Endothelial cell of umbilical vein (primary cell): Measurements from ENCODE around the gene CMIP. TPM values are rescaled to one million over a fixed set of nuclear protein-coding genes. Genes with fewer than 3 reads are reported as not detected.

Experiments
- BruUV-seq: library from RNA; stranded (reverse); fragments of 400-500 nt; replicated peaks from 2 replicates; lab custom pipeline; 2021; lab: Mats Ljungman, UMichigan
- CTCF ChIA-PET: fragments of 300-600, 350-600 bp; sonication (Branson Sonifier 250); formaldehyde crosslinking; loops from one replicate; lab custom pipeline; 2021; ENCODE audit warnings: antibody characterized with exemption, inconsistent platforms; lab: Charles Lee
- POLR2A ChIA-PET: fragments of 300-600, 350-600 bp; sonication (Branson Sonifier 250); formaldehyde crosslinking; loops from one replicate; lab custom pipeline; 2021; ENCODE audit warnings: antibody characterized with exemption, inconsistent platforms; lab: Charles Lee
- DNase-seq: peaks from one replicate; pipeline ENCODE4 v3.0.0-alpha.2; 2011; ENCODE audit warnings: low read depth, low spot score
- FAIRE-seq: peaks from 2 replicates; lab custom pipeline; 2011; peaks lifted over from hg19 to GRCh38; lab: Jason Lieb, UNC
- H2AFZ ChIP-seq: 2 replicates; pipeline ENCODE4 v1.6.0; 2012; ENCODE audit warnings: low read depth, low read length, control low read depth, inconsistent platforms
- H3K27ac ChIP-seq: 2 replicates; pipeline ENCODE4 v1.5.1; 2011; ENCODE audit warnings: low read depth, mild to moderate bottlenecking, control low read depth, low read length, moderate library complexity; ENCODE audit not compliant: insufficient read depth
- H3K27me3 ChIP-seq, 2 experiments: 2 replicates each; pipeline versions ENCODE4 v1.6.0 to v1.6.1; 2011; ENCODE audit warnings: low read length in 2 of 2, mixed read lengths in 1 of 2; ENCODE audit not compliant: control insufficient read depth in 2 of 2, insufficient read depth in 2 of 2
- H3K36me3 ChIP-seq, 2 experiments: 2 replicates in 1 of 2; 3 replicates in 1 of 2; pipeline ENCODE4 v1.5.1; 2011; ENCODE audit warnings: low read length in 2 of 2, mild to moderate bottlenecking in 1 of 2, moderate library complexity in 1 of 2; ENCODE audit not compliant: control insufficient read depth in 2 of 2, insufficient read depth in 2 of 2; ENCODE audit errors: extremely low read depth in 1 of 2
- H3K4me1 ChIP-seq: 3 replicates; pipeline ENCODE4 v1.5.1; 2011; ENCODE audit warnings: mild to moderate bottlenecking, low read length; ENCODE audit not compliant: control insufficient read depth, insufficient read depth; ENCODE audit errors: extremely low read depth
- H3K4me2 ChIP-seq: 2 replicates; pipeline ENCODE4 v1.6.1; 2011; ENCODE audit warnings: low read length, control low read depth, mixed read lengths; ENCODE audit not compliant: insufficient read depth
- H3K4me3 ChIP-seq, 3 experiments: fragments of 200-600 bp in 1 of 3; sonication (generic), shearing (Covaris generic) in 1 of 3; replicated peaks in 1 of 3; 2 replicates each; pipeline ENCODE4 v1.5.1; 2011 to 2016; ENCODE audit warnings: control low read depth in 3 of 3, low read length in 3 of 3, mild to moderate bottlenecking in 2 of 3, inconsistent platforms in 1 of 3, low read depth in 1 of 3, moderate library complexity in 1 of 3; ENCODE audit not compliant: insufficient read depth in 1 of 3
- H3K79me2 ChIP-seq: 2 replicates; pipeline ENCODE4 v1.6.0; 2012; ENCODE audit warnings: low read length, inconsistent platforms; ENCODE audit not compliant: control insufficient read depth, insufficient read depth
- H3K9ac ChIP-seq: replicated peaks from 2 replicates; pipeline ENCODE3; 2011; ENCODE audit warnings: low read length, control low read depth; ENCODE audit not compliant: insufficient read depth; ENCODE audit errors: extremely low read depth
- H3K9me1 ChIP-seq: replicated peaks from 3 replicates; pipeline ENCODE4 v1.6.0; 2011; ENCODE audit warnings: mild to moderate bottlenecking, low read length; ENCODE audit not compliant: control insufficient read depth, insufficient read depth; ENCODE audit errors: extremely low read depth
- H3K9me3 ChIP-seq: replicated peaks from 2 replicates; pipeline ENCODE4 v1.5.1; 2012; ENCODE audit warnings: low read length, inconsistent platforms; ENCODE audit not compliant: control insufficient read depth, insufficient read depth
- H4K20me1 ChIP-seq: replicated peaks from 2 replicates; pipeline ENCODE3; 2011; ENCODE audit warnings: mild to moderate bottlenecking, low read length; ENCODE audit not compliant: control insufficient read depth, insufficient read depth; ENCODE audit errors: extremely low read depth
- EZH2 ChIP-seq: IDR thresholded peaks from 2 replicates; pipeline ENCODE4 v1.6.1; 2012; ENCODE audit warnings: borderline replicate concordance, low read depth, mild to moderate bottlenecking, moderate library complexity, low read length, inconsistent platforms; ENCODE audit not compliant: severe bottlenecking
- FOS ChIP-seq: IDR thresholded peaks from 2 replicates; pipeline ENCODE4 v1.6.1; 2011; ENCODE audit warnings: mild to moderate bottlenecking, low read length, moderate library complexity, borderline replicate concordance; ENCODE audit not compliant: insufficient read depth
- GATA2 ChIP-seq: IDR thresholded peaks from 2 replicates; pipeline ENCODE4 v1.7.0; 2011; ENCODE audit warnings: low read depth, mild to moderate bottlenecking, moderate library complexity, mixed read lengths, low read length; ENCODE audit not compliant: insufficient read length, insufficient read depth
- JUN ChIP-seq: IDR thresholded peaks from 2 replicates; pipeline ENCODE4 v1.6.1; 2011; ENCODE audit warnings: borderline replicate concordance, low read depth; ENCODE audit not compliant: insufficient read length, insufficient read depth
- MYC ChIP-seq: IDR thresholded peaks from one replicate; pipeline ENCODE4 v1.6.1; 2011; ENCODE audit warnings: mild to moderate bottlenecking, low read depth, low read length
- POLR2A ChIP-seq: IDR thresholded peaks from 2 replicates; pipeline ENCODE4 v1.6.1; 2012; ENCODE audit warnings: low read depth, mild to moderate bottlenecking, control low read depth, low read length
- POLR2AphosphoS5 ChIP-seq: IDR thresholded peaks from 2 replicates; pipeline ENCODE4 v1.6.1; 2012; ENCODE audit warnings: low read depth, mild to moderate bottlenecking, control low read depth, low read length, moderate library complexity; ENCODE audit not compliant: insufficient read depth
- dilution Hi-C: fragments of 300-500 bp; cut with MboI; formaldehyde crosslinking; loops from one replicate; pipeline ENCODE4 v1.15.0; 2019; ENCODE audit warnings: low sequenced_read_pairs; ENCODE audit not compliant: extremely low pct_ligation_motif_present
- intact Hi-C: fragments of 100-400 bp; cut with micrococcal nuclease; formaldehyde crosslinking; loops from one replicate; pipeline ENCODE4 v1.10.0; 2022
- polyA plus RNA-seq, 4 experiments: library from polyadenylated mRNA; depleted of rRNA in 3 of 4; stranded (reverse) in 3 of 4; unstranded in 1 of 4; fragments of >200 nt; gene quantifications; 2 replicates each; pipeline versions ENCODE4 v1.2.1 to v1.2.3, GENCODE V29; 2011 to 2012; ENCODE audit warnings: missing spikeins in 1 of 4
- total RNA-seq: library from RNA; stranded (reverse); gene quantifications from 2 replicates; pipeline ENCODE4 v1.2.3, GENCODE V29; 2021
- TF ChIP-seq, protein P1 (sequence below), 2 donors: IDR thresholded peaks; 1 replicate in 1 of 2; 2 replicates in 1 of 2; pipeline ENCODE4 v1.5.1; 2011; ENCODE audit warnings: low read length in 2 of 2, mild to moderate bottlenecking in 2 of 2, moderate library complexity in 2 of 2, control low read depth in 1 of 2, inconsistent platforms in 1 of 2, low read depth in 1 of 2; ENCODE audit not compliant: insufficient read depth in 1 of 2; ENCODE audit errors: extremely low read depth in 1 of 2
- TF ChIP-seq, protein P2 (sequence below): IDR thresholded peaks from 2 replicates; pipeline ENCODE4 v1.6.1; 2011; ENCODE audit not compliant: insufficient read depth, insufficient read length

CMIP gene
- total and polyA plus RNA-seq, 2 donors (not counting 3 experiments of a cell fraction or from before 2014, with no cell fraction given): 29.0 to 101 TPM

DNA sequence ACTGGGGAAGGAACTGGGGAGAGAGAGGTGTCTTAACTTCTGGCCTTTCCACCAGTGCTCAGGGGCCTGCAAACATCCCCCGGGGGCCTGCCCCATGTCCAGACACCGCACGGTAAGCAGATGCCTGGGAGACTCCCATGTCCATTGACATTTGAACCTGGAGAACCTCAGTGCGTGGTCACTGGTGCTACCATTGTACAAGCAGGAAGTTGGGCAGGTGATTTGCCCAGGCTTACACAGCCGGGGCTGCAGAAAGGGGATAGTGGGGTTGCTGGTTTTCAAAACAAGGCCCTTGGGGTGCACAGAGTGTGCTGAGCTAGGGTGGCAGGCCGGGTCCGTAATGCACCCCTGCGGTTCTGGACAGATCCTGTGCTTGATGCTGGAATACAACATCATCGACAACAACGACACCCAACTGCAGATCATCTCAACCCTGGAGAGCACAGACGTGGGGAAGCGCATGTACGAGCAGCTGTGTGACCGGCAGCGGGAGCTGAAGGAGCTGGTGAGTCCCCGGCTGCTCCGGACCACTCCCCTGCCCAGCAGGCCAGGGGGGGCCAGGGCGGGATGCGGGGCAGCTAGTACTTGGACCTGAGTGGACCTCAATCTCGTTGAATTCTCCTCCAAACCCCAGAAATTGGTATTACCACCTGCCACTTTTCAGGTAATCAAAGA is 256.8 kb downstream of the CMIP start:
- Histone ChIP-seq H3K4me3 (no peak overlapping the region), H3K27ac (no peak overlapping the region), H2AFZ (no peak overlapping the region), H3K4me1 (peaks cover 37% of the 10 kb centered on the region), H3K79me2 (no peaks in the 10 kb centered on the region), H3K27me3 (no peaks in the 10 kb centered on the region), H3K9ac (no peak overlapping the region), H3K9me3 (no peaks in the 10 kb centered on the region), H3K9me1 (no peaks in the 10 kb centered on the region), H3K4me2 (no peak overlapping the region), H3K36me3 (peaks cover 0 to 46% of the 10 kb centered on the region in 2 experiments), H4K20me1 (no peaks in the 10 kb centered on the region)
- ChIA-PET CTCF (no interaction called here), POLR2A (no interaction called here)
- no peak for FAIRE-seq
- dilution Hi-C loops: no loop called here
- intact Hi-C loops: no loop called here
- no peak for DNase-seq
- BruUV-seq: no TSS peak
- TF ChIP-seq, protein P1, sequence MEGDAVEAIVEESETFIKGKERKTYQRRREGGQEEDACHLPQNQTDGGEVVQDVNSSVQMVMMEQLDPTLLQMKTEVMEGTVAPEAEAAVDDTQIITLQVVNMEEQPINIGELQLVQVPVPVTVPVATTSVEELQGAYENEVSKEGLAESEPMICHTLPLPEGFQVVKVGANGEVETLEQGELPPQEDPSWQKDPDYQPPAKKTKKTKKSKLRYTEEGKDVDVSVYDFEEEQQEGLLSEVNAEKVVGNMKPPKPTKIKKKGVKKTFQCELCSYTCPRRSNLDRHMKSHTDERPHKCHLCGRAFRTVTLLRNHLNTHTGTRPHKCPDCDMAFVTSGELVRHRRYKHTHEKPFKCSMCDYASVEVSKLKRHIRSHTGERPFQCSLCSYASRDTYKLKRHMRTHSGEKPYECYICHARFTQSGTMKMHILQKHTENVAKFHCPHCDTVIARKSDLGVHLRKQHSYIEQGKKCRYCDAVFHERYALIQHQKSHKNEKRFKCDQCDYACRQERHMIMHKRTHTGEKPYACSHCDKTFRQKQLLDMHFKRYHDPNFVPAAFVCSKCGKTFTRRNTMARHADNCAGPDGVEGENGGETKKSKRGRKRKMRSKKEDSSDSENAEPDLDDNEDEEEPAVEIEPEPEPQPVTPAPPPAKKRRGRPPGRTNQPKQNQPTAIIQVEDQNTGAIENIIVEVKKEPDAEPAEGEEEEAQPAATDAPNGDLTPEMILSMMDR (IDR thresholded peaks at IDR 0.05; ENCODE audit: extremely low read depth in 1 of 2, insufficient read depth in 1 of 2, low read depth in 1 of 2, low read length in 2 of 2): no peak
- TF ChIP-seq FOS (no peak), POLR2AphosphoS5 (no peak), POLR2A (no peak), GATA2 (no peak), EZH2 (no peak), JUN (no peak), MYC (no peak)
- TF ChIP-seq, protein P2, sequence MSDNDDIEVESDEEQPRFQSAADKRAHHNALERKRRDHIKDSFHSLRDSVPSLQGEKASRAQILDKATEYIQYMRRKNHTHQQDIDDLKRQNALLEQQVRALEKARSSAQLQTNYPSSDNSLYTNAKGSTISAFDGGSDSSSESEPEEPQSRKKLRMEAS: no peak
